Thymus (tissue), 14 donors: Measurements from ENCODE around the gene IFT57. TPM values are rescaled to one million over a fixed set of nuclear protein-coding genes. Genes with fewer than 3 reads are reported as not detected.
"Not testable (repeated sequence)": the region's sequence is repeated elsewhere in the genome, so short reads cannot be mapped to it uniquely, and the experiment has no call there.

Experiments used
- DNase-seq, 9 donors: peaks; one replicate each; pipeline ENCODE4 v3.0.0-alpha.2; 2013; ENCODE audit warnings: low spot score in 9 of 9, low read depth in 6 of 9, missing footprints in 1 of 9
- H3K27ac ChIP-seq, 2 donors: one replicate each; pipeline ENCODE4 v1.5.1; 2013; ENCODE audit warnings: control low read depth in 1 of 2, low read depth in 1 of 2, low read length in 1 of 2, mild to moderate bottlenecking in 1 of 2, moderate library complexity in 1 of 2
- H3K27me3 ChIP-seq, 2 donors: one replicate each; pipeline ENCODE4 v1.5.1; 2013; ENCODE audit warnings: low read length in 1 of 2; ENCODE audit not compliant: control insufficient read depth in 2 of 2, insufficient read depth in 1 of 2
- H3K36me3 ChIP-seq, 2 donors: one replicate each; pipeline ENCODE4 v1.5.1; 2013; ENCODE audit warnings: low read length in 1 of 2, mild to moderate bottlenecking in 1 of 2, moderate library complexity in 1 of 2; ENCODE audit not compliant: control insufficient read depth in 2 of 2, insufficient read depth in 2 of 2
- H3K4me1 ChIP-seq, 2 donors: one replicate each; pipeline ENCODE4 v1.5.1; 2013; ENCODE audit warnings: low read length in 2 of 2; ENCODE audit not compliant: control insufficient read depth in 2 of 2, insufficient read depth in 2 of 2
- H3K4me3 ChIP-seq, 2 donors: one replicate each; pipeline ENCODE4 v1.5.1; 2013; ENCODE audit warnings: low read length in 2 of 2, control low read depth in 1 of 2, mild to moderate bottlenecking in 1 of 2
- H3K9me3 ChIP-seq, 2 donors: one replicate each; pipeline ENCODE4 v1.5.1; 2013; ENCODE audit warnings: low read length in 1 of 2, mild to moderate bottlenecking in 1 of 2; ENCODE audit not compliant: control insufficient read depth in 2 of 2, insufficient read depth in 1 of 2
- WGBS: extraction: QIAGEN DNeasy Blood & Tissue Kit; methylation state at CpG from one replicate; pipeline ENCODE4 v1.1.7; 2013; 5-methylcytosine and 5-hydroxymethylcytosine counted together
- long read RNA-seq, 10 donors: transcript quantifications; one replicate each; lab custom pipeline, GENCODE V29; 2026
- polyA plus RNA-seq: library from polyadenylated mRNA; stranded (reverse); fragments of 200-250 nt; gene quantifications from one replicate; pipeline ENCODE4 v1.2.3, GENCODE V29; 2013
- total RNA-seq: library from RNA; stranded (reverse); fragments of 120-200 nt; gene quantifications from one replicate; pipeline ENCODE4 v1.2.4, GENCODE V29; 2013
- donor health status: healthy.

The IFT57 gene
- total RNA-seq (23.5 TPM), polyA plus RNA-seq (27.2 TPM)
- long read RNA-seq, donor 1, result 0 reads
- long read RNA-seq, donor 2, transcript IFT57-201 (11 exons, 3,203 nt), result major isoform, 9 of 10 reads
- long read RNA-seq, donor 2, partial matches to known transcripts, result 0 of 10 reads
- long read RNA-seq, donor 2, other reads (novel, unspliced or antisense), result 0 of 10 reads
- long read RNA-seq, donor 3, partial matches to known transcripts, result 0 of 4 reads
- long read RNA-seq, donor 3, other reads (novel, unspliced or antisense), result 0 of 4 reads
- long read RNA-seq, donor 4, result 0 reads
- long read RNA-seq, donor 5, transcript IFT57-201 (11 exons, 3,203 nt), result major isoform, 9 of 23 reads
- long read RNA-seq, donor 5, partial matches to known transcripts, result 10 of 23 reads
- long read RNA-seq, donor 5, other reads (novel, unspliced or antisense), result 0 of 23 reads
- long read RNA-seq, donor 6, partial matches to known transcripts, result 0 of 2 reads
- long read RNA-seq, donor 6, other reads (novel, unspliced or antisense), result 0 of 2 reads
- long read RNA-seq, donor 7, transcript IFT57-201 (11 exons, 3,203 nt), result major isoform, 9 of 9 reads
- long read RNA-seq, donor 7, partial matches to known transcripts, result 0 of 9 reads
- long read RNA-seq, donor 7, other reads (novel, unspliced or antisense), result 0 of 9 reads
- long read RNA-seq, donor 8, partial matches to known transcripts, result 0 of 2 reads
- long read RNA-seq, donor 8, other reads (novel, unspliced or antisense), result 0 of 2 reads
- long read RNA-seq, donor 9, partial matches to known transcripts, result 0 of 3 reads
- long read RNA-seq, donor 9, other reads (novel, unspliced or antisense), result 0 of 3 reads
- long read RNA-seq, donor 10, transcript IFT57-201 (11 exons, 3,203 nt), result major isoform, 5 of 6 reads
- long read RNA-seq, donor 10, partial matches to known transcripts, result 0 of 6 reads
- long read RNA-seq, donor 10, other reads (novel, unspliced or antisense), result 0 of 6 reads

GRCh38 chr3:108221911-108222852 is at the start of gene IFT57:
Gene IFT57 (minus strand): TSS chr3:108222424. CDS start chr3:108222322, 102 bp downstream.
- no peaks in the 10 kb centered on the region for H3K9me3 ChIP-seq
- H3K4me1 ChIP-seq, result peaks cover 6 to 7% of the 10 kb centered on the region in 2 donors
- H3K27ac ChIP-seq, result peak within 1 kb of the TSS; percentile 91 to 96
- H3K36me3 ChIP-seq, result no peaks in the 10 kb centered on the region
- peak; percentile 92 to 98 (median 96) for DNase-seq
- under 1% methylated on average over 57 of the region's 57 CpGs for WGBS
- H3K27me3 ChIP-seq, result no peaks in the 10 kb centered on the region
- peak within 1 kb of the TSS; percentile 65 to 88 for H3K4me3 ChIP-seq

GRCh38 chr3:108271626-108272025 is 49.4 kb upstream of the IFT57 start:
- no peak overlapping the region for H3K4me3 ChIP-seq
- WGBS, result 49% methylated on average over 2 of the region's 2 CpGs
- H3K4me1 ChIP-seq, result no peaks in the 10 kb centered on the region
- no peaks in the 10 kb centered on the region for H3K36me3 ChIP-seq
- H3K27me3 ChIP-seq, result no peaks in the 10 kb centered on the region
- no peak overlapping the region for H3K27ac ChIP-seq
- no peak for DNase-seq
- H3K9me3 ChIP-seq, result no peaks in the 10 kb centered on the region

DNA sequence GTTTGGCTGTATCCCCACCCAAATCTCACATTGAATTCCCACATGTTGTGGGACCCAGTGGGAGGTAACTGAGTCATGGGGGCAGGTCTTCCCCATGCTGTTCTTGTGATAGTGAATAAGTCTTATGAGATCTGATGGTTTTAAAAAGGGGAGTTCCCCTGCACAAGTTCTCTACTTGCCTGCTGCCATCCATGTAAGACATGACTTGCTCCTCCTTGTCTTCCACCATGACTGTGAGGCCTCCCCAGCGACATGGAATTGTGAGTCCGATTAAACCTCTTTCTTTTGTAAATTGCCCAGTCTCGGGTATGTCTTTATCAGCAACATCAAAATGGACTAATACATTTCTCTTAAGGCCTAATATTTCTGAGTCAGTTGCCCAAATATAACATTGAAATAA is 46.0 kb upstream of the IFT57 start:
- H3K9me3 ChIP-seq, H3K4me1 ChIP-seq, H3K36me3 ChIP-seq, H3K27ac ChIP-seq, DNase-seq, H3K27me3 ChIP-seq, H3K4me3 ChIP-seq: not testable (repeated sequence)
- over 99% methylated on average over 3 of the region's 3 CpGs for WGBS

DNA sequence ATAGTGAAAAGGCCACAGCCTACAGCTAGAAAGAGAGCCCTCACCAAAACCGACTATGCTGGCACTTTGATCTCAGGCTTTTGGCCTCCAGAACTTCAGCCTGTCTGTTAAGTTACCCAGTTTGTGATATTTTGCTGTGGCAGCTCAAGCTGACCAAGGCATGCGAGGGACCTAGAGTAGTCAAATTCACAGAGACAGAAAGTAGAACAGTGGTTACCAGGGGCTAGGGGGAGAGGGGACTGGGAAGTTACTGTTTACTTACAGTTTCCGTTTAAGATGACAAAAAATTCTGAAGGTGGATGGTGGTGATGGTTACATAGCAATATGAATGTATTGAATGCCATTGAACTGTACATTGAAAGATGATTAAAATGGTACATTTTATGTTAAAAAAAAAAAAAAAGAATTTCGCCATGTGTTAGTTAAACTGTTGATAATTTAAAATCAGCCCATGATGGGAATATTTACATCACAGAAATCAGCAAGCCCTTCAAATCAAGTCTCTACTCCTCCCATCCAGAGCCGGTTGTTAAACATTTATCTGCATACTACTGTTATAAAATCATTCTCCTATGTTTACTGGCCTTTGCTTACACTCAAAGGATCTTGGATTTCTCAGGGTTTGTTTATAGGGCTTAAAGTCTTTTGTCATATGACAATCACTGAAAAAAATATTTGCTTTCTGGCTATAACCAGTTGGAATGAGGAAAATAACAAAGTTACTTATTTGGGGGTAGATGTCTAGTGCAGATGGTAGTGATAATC is 42.5 kb upstream of the IFT57 start:
- H3K4me3 ChIP-seq, H3K27ac ChIP-seq, H3K36me3 ChIP-seq, H3K9me3 ChIP-seq, H3K27me3 ChIP-seq, DNase-seq, H3K4me1 ChIP-seq: not testable (repeated sequence)
- 88% methylated on average over 5 of the region's 5 CpGs for WGBS

- Histone ChIP-seq H3K9me3 (no peaks in the 10 kb centered on the region), H3K36me3 (no peaks in the 10 kb centered on the region), H3K27ac (no peak overlapping the region), H3K27me3 (no peaks in the 10 kb centered on the region), H3K4me1 (no peaks in the 10 kb centered on the region), H3K4me3 (no peak overlapping the region)
- no peak for DNase-seq
These were observed 32.9 kb upstream of the IFT57 start for GRCh38 chr3:108255131-108255530.

DNA sequence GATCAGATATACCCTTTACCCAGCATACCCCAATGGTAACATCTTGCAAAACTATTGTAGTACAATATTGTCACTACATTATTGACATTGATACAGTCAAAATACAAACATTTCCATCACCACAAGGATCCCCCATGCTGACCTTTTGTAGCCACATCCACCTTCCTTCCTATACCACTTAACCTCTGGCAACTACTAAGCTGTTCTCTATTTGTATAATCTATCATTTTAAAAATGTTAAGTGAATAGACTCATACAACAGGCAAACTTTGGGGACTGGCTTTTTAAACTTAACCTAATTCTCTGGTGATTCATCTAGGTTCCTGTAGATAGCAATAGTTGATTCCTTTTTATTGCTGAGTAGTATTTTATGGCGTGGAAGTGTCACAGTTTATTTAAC is 29.6 kb upstream of the IFT57 start:
- Histone ChIP-seq H3K36me3 (no peaks in the 10 kb centered on the region), H3K4me3 (no peak overlapping the region), H3K27ac (no peak overlapping the region), H3K4me1 (no peaks in the 10 kb centered on the region), H3K9me3 (no peaks in the 10 kb centered on the region), H3K27me3 (no peaks in the 10 kb centered on the region)
- 97% methylated on average over 1 of the region's 1 CpG for WGBS
- no peak for DNase-seq

- H3K27ac ChIP-seq, result no peak overlapping the region
- WGBS, result 95% methylated on average over 4 of the region's 4 CpGs
- H3K36me3 ChIP-seq, result no peaks in the 10 kb centered on the region
- H3K4me1 ChIP-seq, result no peaks in the 10 kb centered on the region
- DNase-seq, result no peak
- H3K9me3 ChIP-seq, result no peaks in the 10 kb centered on the region
- no peaks in the 10 kb centered on the region for H3K27me3 ChIP-seq
- no peak overlapping the region for H3K4me3 ChIP-seq
These were observed 29.0 kb upstream of the IFT57 start for GRCh38 chr3:108251265-108251664.

- WGBS, result 98% methylated on average over 2 of the region's 2 CpGs
- no peaks in the 10 kb centered on the region for H3K27me3 ChIP-seq
- no peak for DNase-seq
These were observed 28.4 kb upstream of the IFT57 start for GRCh38 chr3:108250626-108251025.

More at GRCh38 chr3:108250626-108251025, 28.4 kb upstream of the IFT57 start:
- no peak overlapping the region for H3K4me3 ChIP-seq
- H3K27ac ChIP-seq, result no peak overlapping the region
- H3K4me1 ChIP-seq, result no peaks in the 10 kb centered on the region
- H3K9me3 ChIP-seq, result no peaks in the 10 kb centered on the region
- H3K36me3 ChIP-seq, result no peaks in the 10 kb centered on the region
